ENCODE measurements around the gene TTBK1. TPM values are rescaled to one million over a fixed set of nuclear protein-coding genes. Genes with fewer than 3 reads are reported as not detected.

The TTBK1 gene
- total and polyA plus RNA-seq, 2 of the 4 experiments (the other 2 are of a cell fraction) = 0.02 TPM; not detected in 1

DNA sequence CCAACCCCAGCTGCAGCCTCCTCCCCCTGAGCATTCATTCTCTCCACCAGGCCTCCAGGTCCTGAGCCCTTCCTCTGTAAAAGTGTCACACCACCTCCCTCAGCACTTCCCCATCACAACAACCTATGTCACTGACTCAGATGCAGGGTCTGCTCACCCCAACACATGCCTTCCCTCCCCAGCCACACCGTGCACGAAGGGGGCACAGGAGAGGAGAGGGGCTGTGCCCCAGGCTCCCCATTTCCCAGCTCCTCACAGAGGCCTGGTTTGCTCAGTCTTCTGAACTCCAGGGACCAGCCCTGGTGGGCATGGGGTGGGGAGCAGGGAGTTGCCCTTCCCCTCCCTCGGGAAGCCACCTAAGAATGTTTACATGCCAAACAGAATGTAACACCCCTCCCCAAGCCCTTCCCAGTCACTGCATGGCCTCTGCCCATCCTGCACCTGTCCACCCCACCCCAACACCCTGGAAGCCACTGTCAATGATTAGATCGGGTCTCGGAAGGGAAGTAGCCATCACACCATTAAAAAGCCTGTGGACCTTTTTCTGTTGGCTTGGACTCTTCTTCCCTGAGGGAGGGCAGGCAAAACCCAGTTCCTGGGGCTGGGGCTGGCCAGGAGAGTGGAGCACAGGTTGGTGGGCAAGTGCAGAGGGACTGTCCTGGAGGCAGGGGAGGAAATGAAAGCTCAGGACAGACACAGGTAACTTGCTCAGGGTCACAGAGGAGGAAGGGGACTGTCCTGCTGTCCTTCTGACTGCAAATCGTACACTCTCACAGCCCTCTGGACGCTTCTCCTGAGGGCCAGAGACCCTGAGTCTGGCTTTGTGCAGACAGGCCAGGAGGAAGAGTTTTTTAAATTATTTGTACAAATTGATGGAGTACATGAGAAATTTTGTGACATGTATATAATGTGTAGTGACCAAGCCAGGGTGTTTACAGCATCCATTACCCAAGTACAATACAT, 44.7 kb downstream of the TTBK1 start:
- no peak for DNase-seq
- Histone ChIP-seq H3K18ac (ENCODE audit: low read depth, low read length) (no peak overlapping the region), H3K27me3 (ENCODE audit: control insufficient read depth, insufficient read depth, low read length) (peaks cover 39% of the 10 kb centered on the region; the same call in 1 of the 2 replicates), H2AK5ac (ENCODE audit: low read depth, low read length) (no peak overlapping the region), H3K4ac (ENCODE audit: low read depth, low read length) (no peak overlapping the region), H2AFZ (replicated peaks; ENCODE audit: low read length, poor library complexity) (no peak overlapping the region), H3K4me2 (ENCODE audit: low read depth, low read length) (no peak overlapping the region), H4K91ac (ENCODE audit: insufficient read depth, low read depth, low read length) (no peak overlapping the region), H3K4me3 (ENCODE audit: insufficient read depth, low read depth, low read length) (no peak overlapping the region), H3K9me3 (ENCODE audit: control insufficient read depth, insufficient read depth, low read length) (no peaks in the 10 kb centered on the region), H4K8ac (ENCODE audit: low read depth in 2 of 2, low read length in 2 of 2) (no peak overlapping the region), H3K56ac (ENCODE audit: extremely low read depth, insufficient read depth, low read length) (no peak overlapping the region), H3K9me1 (ENCODE audit: insufficient read depth, low read length) (no peaks in the 10 kb centered on the region), H2AK9ac (replicated peaks; ENCODE audit: low read depth, low read length, poor library complexity) (no peak overlapping the region), H3K79me1 (ENCODE audit: low read depth in 1 of 2, low read length in 2 of 2) (no peaks in the 10 kb centered on the region), H3K4me1 (ENCODE audit: control insufficient read depth, insufficient read depth, low read length) (no peaks in the 10 kb centered on the region), H4K5ac (ENCODE audit: low read depth, low read length) (no peak overlapping the region), H3K14ac (replicated peaks; ENCODE audit: low read depth, low read length) (no peak overlapping the region), H3K36me3 (ENCODE audit: control insufficient read depth, insufficient read depth, low read length) (no peaks in the 10 kb centered on the region), H4K20me1 (ENCODE audit: insufficient read depth, low read length) (no peaks in the 10 kb centered on the region), H2BK15ac (ENCODE audit: low read depth, low read length) (no peak overlapping the region), H2BK120ac (ENCODE audit: low read depth, low read length) (no peak overlapping the region), H3K27ac (ENCODE audit: insufficient read depth, low read length) (no peak overlapping the region), H3K23ac (ENCODE audit: low read depth, low read length) (no peak overlapping the region), H3K9ac (ENCODE audit: low read depth, low read length) (no peak overlapping the region), H2BK5ac (ENCODE audit: low read depth, low read length, poor library complexity, severe bottlenecking) (no peak overlapping the region), H2BK20ac (ENCODE audit: low read depth, low read length) (no peak overlapping the region)
- BruUV-seq (replicated peaks) = no TSS peak
- TF ChIP-seq CEBPB (IDR thresholded peaks at IDR 0.05; ENCODE audit: low read depth, low read length) (no peak), RCOR1 (IDR thresholded peaks at IDR 0.05; ENCODE audit: insufficient replicate concordance, low read length) (no peak), MAZ (IDR thresholded peaks at IDR 0.05; ENCODE audit: borderline replicate concordance, low read depth, low read length) (no peak), FOS (IDR thresholded peaks at IDR 0.05; ENCODE audit: low read depth, low read length) (no peak)
- TF ChIP-seq, protein P1, sequence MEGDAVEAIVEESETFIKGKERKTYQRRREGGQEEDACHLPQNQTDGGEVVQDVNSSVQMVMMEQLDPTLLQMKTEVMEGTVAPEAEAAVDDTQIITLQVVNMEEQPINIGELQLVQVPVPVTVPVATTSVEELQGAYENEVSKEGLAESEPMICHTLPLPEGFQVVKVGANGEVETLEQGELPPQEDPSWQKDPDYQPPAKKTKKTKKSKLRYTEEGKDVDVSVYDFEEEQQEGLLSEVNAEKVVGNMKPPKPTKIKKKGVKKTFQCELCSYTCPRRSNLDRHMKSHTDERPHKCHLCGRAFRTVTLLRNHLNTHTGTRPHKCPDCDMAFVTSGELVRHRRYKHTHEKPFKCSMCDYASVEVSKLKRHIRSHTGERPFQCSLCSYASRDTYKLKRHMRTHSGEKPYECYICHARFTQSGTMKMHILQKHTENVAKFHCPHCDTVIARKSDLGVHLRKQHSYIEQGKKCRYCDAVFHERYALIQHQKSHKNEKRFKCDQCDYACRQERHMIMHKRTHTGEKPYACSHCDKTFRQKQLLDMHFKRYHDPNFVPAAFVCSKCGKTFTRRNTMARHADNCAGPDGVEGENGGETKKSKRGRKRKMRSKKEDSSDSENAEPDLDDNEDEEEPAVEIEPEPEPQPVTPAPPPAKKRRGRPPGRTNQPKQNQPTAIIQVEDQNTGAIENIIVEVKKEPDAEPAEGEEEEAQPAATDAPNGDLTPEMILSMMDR (conservative IDR thresholded peaks at IDR 0.05; ENCODE audit: low read depth, low read length) = no peak
- in situ Hi-C loops (cut with MboI; ENCODE audit: low sequenced_read_pairs) (no loop called here), dilution Hi-C loops (cut with HindIII; ENCODE audit: low sequenced_read_pairs, unreplicated experiment) (no loop called here), intact Hi-C loops (cut with micrococcal nuclease) (no loop called here)
- CTCF ChIA-PET = interaction anchor here (0.7 kb wide), 1 partner anchor 20 kb away, joined by 4 read pairs; the partner anchor contains the start of gene CRIP3
- ATAC-seq (ENCODE audit: low read depth) = no peak
- no CpG with 5 or more reads among the region's 7 CpGs for WGBS, 2 experiments (ENCODE audit: extremely low coverage in 2 of 2, insufficient read length in 1 of 2)
- POLR2A ChIA-PET (ENCODE audit: unreplicated experiment) = no interaction called here
